NCI-H526 treated with DMSO at 0.1 percent for 48 hours (cell line): ENCODE data around the gene ANKRD65.
"Not testable (repeated sequence)": the region's sequence is repeated elsewhere in the genome, so short reads cannot be mapped to it uniquely, and the experiment has no call there.

ENCODE experiments used
- DNase-seq: peaks from one replicate; lab custom pipeline; 2025; lab: John Stamatoyannopoulos, UW

The ANKRD65 gene

GRCh38 chr1:1430114-1430982 is 9.3 kb upstream of the ANKRD65 start:
- no peak for DNase-seq

DNA sequence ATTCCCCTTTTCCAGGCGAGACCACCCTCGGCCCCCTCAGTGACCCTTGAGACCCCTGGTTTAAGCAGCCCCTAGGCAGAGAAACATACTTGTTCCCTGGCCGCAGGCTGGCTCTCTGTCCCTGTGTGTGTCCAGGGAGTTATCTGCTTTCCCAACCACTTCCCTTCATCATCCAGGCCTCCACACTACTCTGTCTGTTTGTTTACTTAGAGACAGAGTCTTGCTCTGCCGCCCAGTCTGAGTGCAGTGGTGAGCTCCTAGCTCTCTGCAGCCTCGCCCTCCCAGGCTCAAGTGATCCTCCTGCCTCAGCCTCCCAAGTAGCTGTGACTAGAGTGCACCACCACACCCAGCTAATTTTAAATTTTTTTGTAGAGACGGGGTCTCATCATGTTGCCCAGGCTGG is 8.6 kb upstream of the ANKRD65 start:
- no peak for DNase-seq

DNA sequence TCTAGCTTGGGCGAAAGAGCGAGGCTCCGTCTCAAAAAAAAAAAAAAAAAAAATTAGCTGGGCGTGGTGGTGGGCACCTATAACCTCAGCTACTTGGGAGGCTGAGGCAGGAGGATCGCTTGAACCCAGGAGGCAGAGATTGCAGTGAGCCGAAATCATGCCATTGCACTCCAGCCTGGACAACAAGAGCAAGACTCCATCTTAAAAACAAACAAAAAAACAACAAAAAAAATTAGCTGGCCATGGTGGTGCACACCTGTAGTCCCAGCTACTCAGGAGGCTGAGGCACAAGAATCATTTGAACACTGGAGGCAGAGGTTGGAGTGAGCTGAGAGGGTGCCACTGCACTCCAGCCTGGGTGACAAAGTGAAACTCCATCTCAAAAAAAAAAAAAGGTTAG is 7.9 kb upstream of the ANKRD65 start:
- DNase-seq, result not testable (repeated sequence)

DNA sequence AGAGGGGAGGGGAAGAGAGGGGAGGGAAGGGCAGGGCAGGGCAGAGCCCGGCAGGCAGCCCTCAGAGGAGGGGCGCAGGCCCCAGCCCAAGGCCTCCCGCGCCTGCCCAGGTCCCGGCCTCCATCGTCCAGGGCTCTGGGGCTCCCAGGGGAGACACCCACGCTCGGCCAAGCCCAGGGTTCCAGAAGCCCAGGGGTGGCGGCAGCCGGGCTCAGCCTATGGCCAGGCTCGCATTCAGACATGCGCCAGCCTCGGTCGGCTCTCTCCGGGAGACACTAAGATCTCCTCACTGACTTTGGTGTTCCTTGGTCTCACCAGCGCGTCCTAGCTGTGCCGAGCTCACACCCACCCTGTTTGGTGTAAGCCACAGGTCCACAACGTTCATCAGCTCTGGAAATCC is 7.1 kb upstream of the ANKRD65 start:
- no peak for DNase-seq

DNA sequence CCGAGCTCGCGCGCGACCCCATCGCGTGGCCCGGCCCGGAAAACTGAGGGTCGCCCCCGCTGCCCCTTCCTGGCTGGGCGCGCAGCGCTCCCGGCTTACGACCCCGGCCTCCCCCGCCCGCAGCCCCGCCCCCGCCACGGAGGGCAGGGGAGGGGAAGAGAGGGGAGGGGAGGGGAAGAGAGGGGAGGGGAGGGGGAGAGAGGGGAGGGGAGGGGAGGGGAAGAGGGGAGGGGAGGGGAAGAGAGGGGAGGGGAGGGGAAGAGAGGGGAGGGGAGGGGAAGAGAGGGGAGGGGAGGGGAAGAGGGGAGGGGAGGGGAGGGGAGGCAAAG is 6.7 kb upstream of the ANKRD65 start:
- DNase-seq, result no peak

DNA sequence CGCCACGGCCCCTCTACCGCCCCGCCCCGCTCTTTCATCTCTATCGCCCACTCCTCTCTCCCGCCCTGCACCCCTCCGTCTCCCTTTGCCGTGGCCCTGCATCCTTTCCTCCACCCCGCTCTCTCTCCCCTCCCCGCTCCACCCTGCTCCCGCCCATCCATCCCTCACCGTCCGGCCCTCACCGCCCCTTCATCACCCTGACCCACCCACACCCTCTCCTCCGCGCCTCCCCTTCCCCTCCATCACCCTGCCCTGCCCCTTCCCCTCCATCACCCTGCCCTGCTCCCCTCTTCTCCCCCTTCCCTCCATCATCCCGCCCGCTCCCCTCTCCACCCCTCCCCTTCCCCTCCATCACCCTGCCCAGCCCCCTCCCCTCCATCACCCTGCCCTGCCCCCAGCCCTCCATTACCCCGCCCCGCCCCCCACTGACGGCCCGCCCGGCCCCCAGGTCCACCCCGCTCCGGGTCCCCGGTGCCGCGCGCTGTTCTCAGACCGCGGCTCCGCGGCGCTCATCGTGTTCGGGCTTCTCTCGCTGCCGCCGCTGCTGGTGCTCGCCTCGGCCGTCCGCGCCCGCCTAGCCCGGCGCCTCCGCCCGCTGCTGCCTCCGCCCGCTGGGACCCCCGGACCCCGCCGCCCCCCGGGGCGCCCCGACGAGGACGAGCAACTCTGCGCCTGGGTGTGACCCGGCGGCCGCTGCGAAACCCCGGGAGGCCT is 6.2 kb upstream of the ANKRD65 start:
- no peak for DNase-seq

- no peak for DNase-seq
Observed at GRCh38 chr1:1426496-1427105, 5.5 kb upstream of the ANKRD65 start.

DNA sequence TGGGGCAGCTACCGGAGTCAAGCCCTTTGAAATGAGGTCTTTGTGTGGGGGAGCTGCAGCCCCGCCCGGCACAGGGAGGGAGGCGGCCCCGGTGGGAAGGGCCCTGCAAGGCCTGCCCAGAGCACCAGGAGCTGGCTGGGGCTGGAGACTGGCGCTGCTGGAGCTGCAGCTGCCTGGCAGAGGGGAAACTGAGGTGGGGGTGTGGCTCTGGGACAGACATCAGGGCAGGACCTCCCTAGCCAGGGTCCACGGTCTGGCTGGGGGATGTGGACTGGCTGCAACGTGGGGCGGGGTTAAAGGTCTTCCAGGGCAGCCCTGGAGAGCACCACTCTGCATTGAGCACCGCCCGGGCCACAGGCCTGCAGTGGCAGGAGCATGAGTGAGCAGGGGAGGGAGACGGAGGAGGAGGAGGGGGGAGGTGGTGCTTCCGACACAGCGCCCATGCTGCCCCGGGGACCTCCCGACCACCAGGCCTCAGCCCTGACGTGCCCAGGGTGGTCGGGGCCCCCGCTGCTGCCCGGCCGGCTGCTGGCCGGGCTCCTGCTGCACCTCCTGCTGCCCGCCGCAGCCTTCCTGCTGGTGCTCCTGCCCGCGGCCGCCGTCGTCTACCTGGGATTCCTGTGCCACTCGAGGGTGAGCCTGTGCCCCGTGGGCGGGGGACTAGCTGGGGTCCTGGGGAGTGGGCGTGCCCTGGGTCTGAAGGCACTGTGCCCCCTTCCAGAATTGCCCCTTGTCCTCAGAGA is 4.8 kb upstream of the ANKRD65 start:
- DNase-seq, result no peak

- DNase-seq, result no peak
Observed at GRCh38 chr1:1425426-1425752, 4.3 kb upstream of the ANKRD65 start.

DNA sequence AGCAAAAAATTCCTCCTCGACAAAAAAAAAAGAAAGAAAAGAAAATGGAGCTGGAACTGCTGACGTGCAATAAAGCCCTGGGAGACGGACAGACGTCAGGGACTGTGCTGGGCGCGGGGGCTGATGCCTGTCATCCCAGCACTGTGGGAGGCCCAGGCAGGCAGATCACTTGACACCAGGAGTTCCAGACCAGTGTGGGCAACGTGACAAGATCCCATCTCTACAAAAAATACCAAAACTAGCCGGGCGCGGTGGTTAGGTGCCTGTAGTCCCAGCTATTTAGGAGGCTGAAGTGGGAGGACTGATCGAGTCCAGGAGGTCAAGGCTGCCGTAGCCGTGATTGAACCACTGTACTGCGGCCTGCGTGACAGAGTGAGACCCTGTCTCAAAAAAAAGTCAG is 3.6 kb upstream of the ANKRD65 start:
- no peak for DNase-seq

GRCh38 chr1:1423245-1423597 is 2.1 kb upstream of the ANKRD65 start:
- no peak for DNase-seq

DNA sequence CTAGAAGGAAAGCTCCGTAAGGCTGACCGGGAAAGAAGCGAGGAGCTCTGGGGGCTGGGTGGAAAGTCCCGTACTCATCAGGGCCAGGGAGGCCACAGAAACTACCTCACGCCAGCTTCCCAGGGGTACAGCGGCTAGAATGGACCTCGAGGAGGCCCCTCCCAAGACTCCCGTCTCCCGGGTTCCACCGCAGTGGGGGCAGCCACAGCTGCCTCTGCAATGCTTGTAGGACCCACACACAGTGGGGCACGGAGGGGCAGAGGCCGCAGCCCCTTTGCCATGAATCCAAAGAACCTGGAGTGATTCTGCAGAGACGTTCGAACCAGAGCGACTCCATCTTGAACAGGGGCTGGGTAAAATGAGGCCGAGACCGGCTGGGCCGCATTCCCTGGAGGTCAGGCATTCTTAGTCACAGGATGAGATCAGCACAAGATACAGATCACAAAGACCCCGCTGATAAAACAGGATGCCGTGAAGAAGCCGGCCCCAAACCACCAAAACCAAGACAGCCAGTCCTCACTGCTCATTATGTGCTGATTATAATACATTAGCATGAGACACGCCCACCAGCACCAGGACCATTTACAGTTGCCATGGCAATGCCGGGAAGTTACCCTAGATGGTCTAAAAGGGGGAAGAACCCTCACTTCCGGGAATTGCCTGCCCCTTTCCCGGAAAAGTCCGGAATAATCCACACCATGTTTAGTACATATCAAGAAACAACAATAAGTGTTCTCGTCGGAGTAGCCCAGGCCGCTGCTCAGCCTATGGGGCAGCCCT is 1.6 kb upstream of the ANKRD65 start:
- DNase-seq, result no peak

DNA sequence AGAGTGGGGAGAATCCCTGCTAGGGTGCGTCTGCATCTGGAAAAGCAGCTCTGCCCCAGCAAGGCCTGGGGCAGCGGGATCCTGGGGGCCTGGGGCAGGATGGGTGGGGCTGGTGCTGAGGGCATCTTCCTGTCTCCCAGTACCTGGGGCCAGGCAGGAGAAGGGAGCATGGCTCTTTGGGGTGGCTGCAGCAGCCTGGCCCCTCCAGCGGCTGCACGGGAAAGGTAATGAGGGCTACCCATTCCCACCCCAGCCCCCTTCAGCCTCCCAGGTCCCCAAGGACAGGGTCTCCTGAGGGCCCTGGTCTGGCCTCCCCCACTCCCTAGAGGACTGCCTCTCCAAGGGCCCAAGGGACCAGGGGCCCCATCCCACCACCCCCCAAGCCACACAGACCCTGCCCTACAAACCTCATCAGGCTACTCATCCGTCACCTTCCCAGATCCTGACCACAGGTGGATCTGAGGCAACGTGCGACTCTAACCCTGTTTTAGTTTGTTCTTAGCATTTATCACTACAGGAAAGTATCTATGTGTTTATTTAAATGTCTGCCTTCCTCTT is 910 bp upstream of the ANKRD65 start:
- DNase-seq, result no peak

DNA sequence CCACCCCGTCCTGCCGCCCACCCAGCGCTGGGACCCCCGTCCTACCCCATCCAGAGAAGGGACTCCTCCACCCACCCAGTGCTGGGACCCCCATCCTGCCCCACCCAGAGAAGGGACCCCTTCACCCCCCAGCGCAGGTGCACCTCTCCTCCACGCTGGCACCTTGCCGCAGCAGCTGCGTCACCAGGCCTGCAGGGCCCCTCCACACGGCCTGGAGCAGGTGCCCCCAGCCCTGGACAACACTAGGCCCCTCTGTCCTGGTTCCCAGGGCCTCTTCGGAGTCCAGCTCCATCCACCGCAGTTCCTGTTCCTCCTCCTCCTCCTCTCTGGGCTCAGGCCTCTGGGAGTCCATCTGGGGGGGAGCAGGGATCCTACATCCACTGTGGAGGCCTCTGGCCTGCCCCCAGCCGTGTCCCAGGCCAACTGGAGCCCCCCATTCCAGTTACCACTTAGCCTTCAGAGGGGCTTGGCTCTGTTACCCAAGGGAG is 378 bp downstream of the ANKRD65 start:
- DNase-seq, result no peak

DNA sequence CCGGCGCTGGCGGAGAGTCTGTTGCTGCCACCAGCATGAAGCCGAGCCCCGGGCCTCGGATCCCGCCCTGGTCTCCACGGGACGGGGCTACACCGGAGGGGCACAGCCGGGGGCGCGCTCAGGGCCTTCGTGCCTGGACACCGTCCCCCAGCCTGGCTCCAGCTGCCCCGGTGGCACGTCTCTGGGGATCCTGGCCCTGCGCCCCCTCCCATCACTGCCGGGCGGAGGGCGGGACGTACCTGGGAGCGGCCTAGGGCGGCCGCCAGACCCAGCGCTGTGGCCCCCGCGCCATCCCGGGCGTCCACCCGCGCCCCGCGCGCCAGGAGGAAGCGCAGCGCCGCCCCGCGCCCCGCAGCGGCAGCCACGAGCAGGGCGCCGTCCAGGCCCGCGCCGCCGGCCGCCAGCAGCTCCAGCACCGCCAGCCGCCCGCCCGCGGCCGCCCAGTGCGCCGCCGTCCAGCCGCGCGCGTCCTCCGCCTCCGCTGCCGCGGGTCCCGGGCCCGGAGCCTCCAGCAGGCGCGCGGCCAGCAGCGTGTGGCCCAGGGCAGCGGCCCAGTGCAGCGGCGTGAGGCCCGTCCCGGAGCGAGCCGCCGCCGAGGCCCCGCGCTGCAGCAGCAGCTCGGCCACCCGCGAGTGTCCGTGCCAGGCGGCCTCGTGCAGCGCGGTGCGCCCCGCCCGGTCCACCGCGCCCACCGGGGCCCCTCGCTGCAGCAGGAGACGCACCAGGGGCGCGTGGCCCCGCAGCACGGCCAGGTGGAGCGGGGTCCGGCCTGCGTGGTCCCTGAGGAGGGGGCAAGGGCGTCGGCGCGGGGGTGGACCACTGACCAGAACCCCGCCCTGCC is 1.0 kb downstream of the ANKRD65 start:
- DNase-seq, result no peak

DNA sequence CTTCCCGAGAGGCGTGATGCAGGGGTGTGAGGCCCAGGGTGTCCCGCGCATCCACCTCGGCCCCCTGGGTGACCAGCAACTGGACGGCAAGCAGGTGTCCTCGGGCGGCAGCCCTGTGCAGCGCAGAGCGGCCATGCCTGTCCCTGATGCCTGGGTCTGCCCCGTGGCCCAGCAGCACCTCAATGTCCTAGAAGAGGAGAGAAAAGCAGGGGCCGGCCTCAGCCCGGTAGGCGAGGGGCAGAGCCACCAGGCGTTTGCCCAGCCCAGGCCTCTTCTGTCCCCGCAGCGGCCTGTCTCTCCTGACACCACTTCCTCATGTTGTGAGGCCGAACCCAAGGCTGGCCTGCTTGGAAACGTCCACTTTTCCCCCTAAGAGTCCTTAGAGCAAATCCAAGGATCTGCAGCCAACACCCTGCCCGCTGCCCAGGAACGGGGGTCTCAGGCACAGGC is 1.7 kb downstream of the ANKRD65 start:
- DNase-seq, result no peak

- DNase-seq, result no peak
Observed at GRCh38 chr1:1418464-1419362, 2.4 kb downstream of the ANKRD65 start.

DNA sequence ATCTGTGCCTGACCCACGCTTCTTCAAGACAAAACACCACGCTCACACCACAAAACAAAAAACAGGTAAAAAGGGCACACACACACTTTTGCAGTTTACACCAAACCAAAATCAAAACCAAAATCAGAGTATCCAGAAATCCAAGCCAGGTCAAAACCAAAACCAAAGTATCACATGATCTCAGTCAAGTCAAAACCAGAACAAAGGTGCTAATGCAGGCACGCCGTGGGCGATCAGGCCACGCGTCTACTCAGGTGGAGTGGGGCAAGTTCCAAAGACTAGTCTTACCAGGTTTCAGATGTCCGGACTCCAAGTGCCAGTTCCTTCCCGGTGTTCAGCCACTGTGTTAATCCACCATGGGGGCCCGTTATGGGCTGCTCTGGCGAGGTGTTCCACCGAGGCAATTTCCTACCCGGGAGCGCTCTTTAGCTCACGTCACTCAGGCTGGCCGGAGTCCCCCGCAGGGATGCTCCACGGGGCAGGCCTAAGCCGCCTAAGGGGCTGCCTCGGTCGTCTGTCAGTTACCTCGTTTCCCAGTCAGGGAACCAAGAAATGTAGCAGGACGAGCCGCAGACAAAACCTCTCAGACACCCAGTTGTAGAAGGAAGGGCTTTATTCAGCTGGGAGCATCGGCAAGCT is 3.1 kb downstream of the ANKRD65 start:
- DNase-seq, result not testable (repeated sequence)

- peak; percentile 33 for DNase-seq
Observed at GRCh38 chr1:1417396-1417795, 3.7 kb downstream of the ANKRD65 start.
